ENCODE results near the gene ZNF14. TPM values are rescaled to one million over a fixed set of nuclear protein-coding genes. Genes with fewer than 3 reads are reported as not detected.
"Not testable (repeated sequence)": the region's sequence is repeated elsewhere in the genome, so short reads cannot be mapped to it uniquely, and the experiment has no call there.

The ZNF14 gene
- total RNA-seq, 4 donors from 2014 or later, result 1.9 to 11.6 (median 6.4) TPM

DNA sequence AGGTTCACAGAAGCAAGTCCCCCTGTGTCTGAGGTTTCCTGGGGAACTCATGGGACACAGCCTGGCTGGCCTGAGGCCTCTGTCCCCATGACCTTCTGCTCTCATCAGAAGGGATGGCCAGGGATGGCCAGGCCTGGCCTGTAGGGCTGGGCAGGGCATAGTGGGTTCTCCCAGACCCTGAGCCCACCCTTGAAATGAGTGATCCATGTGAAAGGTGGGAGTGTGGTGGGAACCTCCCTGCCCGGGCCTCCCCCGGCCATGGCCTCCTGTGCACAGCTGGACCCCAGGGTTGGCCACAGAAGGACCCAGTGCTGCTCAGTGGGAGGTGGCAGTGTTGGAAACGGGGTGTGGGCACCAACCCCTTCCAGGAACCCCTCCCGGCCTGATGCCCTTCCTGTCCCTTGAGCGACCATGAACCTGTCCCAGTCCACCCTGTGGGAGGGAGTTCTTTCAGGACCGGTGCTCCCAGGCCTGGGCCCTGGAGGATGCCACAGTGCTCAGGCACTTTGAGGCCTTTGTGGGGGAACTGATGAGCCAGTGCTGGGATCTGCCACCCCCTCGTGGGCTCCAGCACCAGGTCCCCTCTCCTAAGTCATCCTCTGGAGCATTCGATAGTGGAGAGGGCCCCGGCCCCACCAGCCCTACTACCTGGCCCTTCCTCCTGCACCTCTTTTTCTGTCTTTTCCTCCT lies 15.5 kb upstream of the ZNF14 start:
- Histone ChIP-seq H3K4me1 (no peaks in the 10 kb centered on the region), H3K4me3 (no peak overlapping the region), H3K27me3 (no peaks in the 10 kb centered on the region), H3K36me3 (no peaks in the 10 kb centered on the region), H3K9me3 (no peaks in the 10 kb centered on the region), H3K27ac (no peak overlapping the region)
- TF ChIP-seq CTCF (IDR thresholded peaks at IDR 0.05), result no peak
- TF ChIP-seq POLR2A (IDR thresholded peaks at IDR 0.05), result no peak
- DNase-seq, result peak in 1 of 3 donors; percentile 0

- TF ChIP-seq POLR2A (IDR thresholded peaks at IDR 0.05), result no peak
- TF ChIP-seq CTCF (IDR thresholded peaks at IDR 0.05), result no peak
- H3K27me3 ChIP-seq, result no peaks in the 10 kb centered on the region
- H3K9me3 ChIP-seq, result no peaks in the 10 kb centered on the region
- no peaks in the 10 kb centered on the region for H3K36me3 ChIP-seq
- H3K27ac ChIP-seq, result no peak overlapping the region
- no peak for DNase-seq
- no peak overlapping the region for H3K4me3 ChIP-seq
- H3K4me1 ChIP-seq, result no peaks in the 10 kb centered on the region
These were observed 14.7 kb upstream of the ZNF14 start for GRCh38 chr19:19747357-19748220.

DNA sequence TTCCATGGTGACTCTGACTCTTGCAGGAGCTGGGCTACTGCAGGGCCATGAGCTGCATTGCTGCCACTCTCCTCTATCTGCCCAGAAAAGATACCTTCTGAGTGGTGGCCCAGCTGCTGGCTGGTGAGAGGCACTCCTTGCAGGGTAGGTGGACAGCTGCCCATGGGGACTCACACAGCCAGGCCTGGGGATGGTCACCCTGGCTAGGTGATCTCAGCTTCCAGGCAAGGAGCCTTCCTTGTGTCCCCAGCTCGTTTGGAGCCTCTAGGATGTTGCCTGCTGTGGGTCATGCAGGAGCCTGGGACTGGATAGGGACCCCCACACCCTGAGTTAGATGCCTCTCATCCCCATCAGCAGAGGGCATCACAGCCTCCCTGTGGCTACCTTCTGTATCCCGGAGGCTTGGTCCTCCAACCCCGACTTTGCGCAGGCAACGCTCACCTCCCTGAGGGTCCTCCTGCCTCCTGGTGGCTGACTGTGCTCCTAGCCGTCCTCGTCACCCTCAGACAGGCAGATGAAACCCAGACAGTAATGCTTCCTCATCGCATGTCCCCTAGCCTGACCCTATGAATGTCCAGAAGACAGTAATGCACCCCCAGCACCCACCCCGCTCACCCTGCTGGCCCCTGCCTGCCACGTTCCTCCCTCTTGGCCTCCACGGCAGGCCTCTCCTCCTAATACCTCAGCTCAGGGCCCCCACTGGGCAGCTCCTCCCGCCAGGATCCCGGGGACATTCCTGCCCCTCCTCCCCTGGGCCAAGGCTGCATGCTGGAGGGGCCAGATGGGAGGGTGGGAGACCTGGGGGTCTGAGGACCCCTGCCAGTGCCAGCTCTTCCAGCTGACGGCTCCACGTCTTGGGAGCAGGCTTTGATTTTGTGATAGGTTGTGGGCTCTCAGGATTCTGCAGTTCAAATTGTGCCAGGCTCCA lies 13.6 kb upstream of the ZNF14 start:
- no peak for DNase-seq
- H3K9me3 ChIP-seq, result no peaks in the 10 kb centered on the region
- H3K27ac ChIP-seq, result no peak overlapping the region
- TF ChIP-seq POLR2A (IDR thresholded peaks at IDR 0.05) (no peak), CTCF (IDR thresholded peaks at IDR 0.05) (no peak)
- H3K4me1 ChIP-seq, result no peaks in the 10 kb centered on the region
- no peak overlapping the region for H3K4me3 ChIP-seq
- H3K27me3 ChIP-seq, result no peaks in the 10 kb centered on the region
- no peaks in the 10 kb centered on the region for H3K36me3 ChIP-seq

- Histone ChIP-seq H3K27me3 (no peaks in the 10 kb centered on the region), H3K4me1 (no peaks in the 10 kb centered on the region), H3K9me3 (no peaks in the 10 kb centered on the region), H3K36me3 (no peaks in the 10 kb centered on the region), H3K27ac (no peak overlapping the region), H3K4me3 (no peak overlapping the region)
- no peak for TF ChIP-seq POLR2A (IDR thresholded peaks at IDR 0.05)
- TF ChIP-seq CTCF (IDR thresholded peaks at IDR 0.05), result no peak
- no peak for DNase-seq
These were observed 12.8 kb upstream of the ZNF14 start for GRCh38 chr19:19745496-19746285.

- no peak for DNase-seq
- Histone ChIP-seq H3K27me3 (no peaks in the 10 kb centered on the region), H3K9me3 (no peaks in the 10 kb centered on the region), H3K4me3 (no peak overlapping the region), H3K4me1 (no peaks in the 10 kb centered on the region), H3K27ac (no peak overlapping the region), H3K36me3 (no peaks in the 10 kb centered on the region)
- no peak for TF ChIP-seq POLR2A (IDR thresholded peaks at IDR 0.05)
- TF ChIP-seq CTCF (IDR thresholded peaks at IDR 0.05), result no peak
These were observed 11.7 kb upstream of the ZNF14 start for GRCh38 chr19:19744641-19745040.

DNA sequence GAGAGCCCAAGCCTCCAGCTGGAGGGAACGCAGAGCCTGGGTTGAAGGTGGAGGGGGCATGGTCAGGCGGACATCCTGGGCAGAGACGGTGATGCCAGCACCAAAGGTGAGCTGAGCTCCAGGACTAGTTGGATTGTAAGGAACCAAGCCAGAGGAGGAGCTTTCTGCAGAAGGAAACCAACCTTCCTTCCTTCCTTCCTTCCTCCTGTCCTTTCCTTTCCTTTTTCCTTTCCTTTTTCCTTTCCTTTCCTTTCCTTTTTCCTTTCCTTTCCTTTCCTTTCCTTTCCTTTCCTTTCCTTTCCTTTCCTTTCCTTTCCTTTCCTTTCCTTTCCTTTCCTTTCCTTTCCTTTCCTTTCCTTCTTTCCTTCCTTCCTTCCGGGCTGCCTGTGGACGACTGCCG lies 11.0 kb upstream of the ZNF14 start:
- not testable (repeated sequence) for H3K27me3 ChIP-seq, H3K4me1 ChIP-seq, H3K4me3 ChIP-seq, DNase-seq, H3K36me3 ChIP-seq, H3K9me3 ChIP-seq, H3K27ac ChIP-seq
